ENCODE measurements around the gene CDADC1.
"Not testable (repeated sequence)": the region's sequence is repeated elsewhere in the genome, so short reads cannot be mapped to it uniquely, and the experiment has no call there.

The CDADC1 gene

DNA sequence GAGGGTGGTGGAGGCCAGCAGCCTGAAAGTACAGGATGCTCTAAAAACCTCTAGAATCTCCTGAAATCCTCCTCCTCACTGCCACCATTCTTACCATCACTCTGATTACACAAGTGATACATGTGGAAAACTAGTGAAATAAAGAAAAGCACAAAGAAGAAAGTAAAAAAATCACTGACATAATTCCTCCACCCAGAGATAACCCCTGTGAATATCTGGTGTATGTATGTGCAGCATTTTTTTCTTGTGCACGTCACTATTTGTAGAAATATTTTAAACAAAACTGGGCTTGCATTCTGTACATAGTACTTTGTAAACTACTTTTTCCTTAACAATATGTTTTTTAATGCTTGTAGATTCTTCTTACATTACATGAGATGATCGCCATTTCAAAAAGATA, 73.2 kb downstream of the CDADC1 start:
- TF ChIP-seq, protein P1, sequence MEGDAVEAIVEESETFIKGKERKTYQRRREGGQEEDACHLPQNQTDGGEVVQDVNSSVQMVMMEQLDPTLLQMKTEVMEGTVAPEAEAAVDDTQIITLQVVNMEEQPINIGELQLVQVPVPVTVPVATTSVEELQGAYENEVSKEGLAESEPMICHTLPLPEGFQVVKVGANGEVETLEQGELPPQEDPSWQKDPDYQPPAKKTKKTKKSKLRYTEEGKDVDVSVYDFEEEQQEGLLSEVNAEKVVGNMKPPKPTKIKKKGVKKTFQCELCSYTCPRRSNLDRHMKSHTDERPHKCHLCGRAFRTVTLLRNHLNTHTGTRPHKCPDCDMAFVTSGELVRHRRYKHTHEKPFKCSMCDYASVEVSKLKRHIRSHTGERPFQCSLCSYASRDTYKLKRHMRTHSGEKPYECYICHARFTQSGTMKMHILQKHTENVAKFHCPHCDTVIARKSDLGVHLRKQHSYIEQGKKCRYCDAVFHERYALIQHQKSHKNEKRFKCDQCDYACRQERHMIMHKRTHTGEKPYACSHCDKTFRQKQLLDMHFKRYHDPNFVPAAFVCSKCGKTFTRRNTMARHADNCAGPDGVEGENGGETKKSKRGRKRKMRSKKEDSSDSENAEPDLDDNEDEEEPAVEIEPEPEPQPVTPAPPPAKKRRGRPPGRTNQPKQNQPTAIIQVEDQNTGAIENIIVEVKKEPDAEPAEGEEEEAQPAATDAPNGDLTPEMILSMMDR (IDR thresholded peaks at IDR 0.05): no peak
- no peak overlapping the region for H3K4me3 ChIP-seq
- DNase-seq (ENCODE audit: low spot score): no peak
- peak overlapping the region in 1 of 2 donors; percentile 58 for H3K27ac ChIP-seq

DNA sequence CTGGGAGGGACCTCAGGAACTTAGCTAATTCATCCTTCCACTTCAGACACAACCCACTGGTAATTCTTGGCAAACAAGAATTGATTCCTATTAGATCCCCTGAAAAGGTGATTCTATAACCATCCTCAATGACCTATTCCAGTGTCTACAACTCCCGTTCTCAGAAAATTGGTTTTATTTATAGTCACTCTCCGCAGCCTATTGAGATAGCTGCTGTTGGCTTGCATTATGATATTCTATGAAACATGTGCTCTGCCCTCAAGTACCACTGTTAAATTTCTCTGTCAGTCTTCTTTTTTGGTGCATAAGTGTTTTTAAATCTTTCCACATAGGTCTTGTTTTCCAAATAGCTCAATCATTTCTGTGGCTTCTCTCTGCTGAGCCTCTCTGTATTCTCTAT, 75.0 kb downstream of the CDADC1 start:
- no peak overlapping the region for H3K4me3 ChIP-seq
- H3K27ac ChIP-seq: no peak overlapping the region
- TF ChIP-seq, protein P1 (IDR thresholded peaks at IDR 0.05): no peak
- DNase-seq (ENCODE audit: low spot score): no peak

DNA sequence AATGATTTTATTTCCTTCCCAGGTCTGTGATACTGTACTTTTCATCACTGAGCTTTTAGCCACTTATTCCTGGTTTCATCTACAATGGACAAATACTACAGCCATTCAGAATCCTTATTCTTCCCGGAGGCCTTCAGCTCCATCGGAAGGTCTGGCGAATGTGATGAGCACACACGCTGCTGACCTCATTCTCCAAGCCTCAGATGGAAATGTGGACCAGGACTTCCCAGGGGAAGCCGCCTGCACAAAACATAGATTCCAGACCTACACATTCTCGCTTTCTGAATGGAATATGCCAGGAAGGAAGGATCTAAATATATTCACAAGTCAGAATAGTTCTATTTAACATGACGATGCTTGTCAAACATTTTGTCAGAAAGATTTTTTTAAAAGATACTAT, 75.6 kb downstream of the CDADC1 start:
- TF ChIP-seq, protein P1 (IDR thresholded peaks at IDR 0.05): no peak
- Histone ChIP-seq H3K4me3 (no peak overlapping the region), H3K27ac (no peak overlapping the region)
- no peak for DNase-seq (ENCODE audit: low spot score)

DNA sequence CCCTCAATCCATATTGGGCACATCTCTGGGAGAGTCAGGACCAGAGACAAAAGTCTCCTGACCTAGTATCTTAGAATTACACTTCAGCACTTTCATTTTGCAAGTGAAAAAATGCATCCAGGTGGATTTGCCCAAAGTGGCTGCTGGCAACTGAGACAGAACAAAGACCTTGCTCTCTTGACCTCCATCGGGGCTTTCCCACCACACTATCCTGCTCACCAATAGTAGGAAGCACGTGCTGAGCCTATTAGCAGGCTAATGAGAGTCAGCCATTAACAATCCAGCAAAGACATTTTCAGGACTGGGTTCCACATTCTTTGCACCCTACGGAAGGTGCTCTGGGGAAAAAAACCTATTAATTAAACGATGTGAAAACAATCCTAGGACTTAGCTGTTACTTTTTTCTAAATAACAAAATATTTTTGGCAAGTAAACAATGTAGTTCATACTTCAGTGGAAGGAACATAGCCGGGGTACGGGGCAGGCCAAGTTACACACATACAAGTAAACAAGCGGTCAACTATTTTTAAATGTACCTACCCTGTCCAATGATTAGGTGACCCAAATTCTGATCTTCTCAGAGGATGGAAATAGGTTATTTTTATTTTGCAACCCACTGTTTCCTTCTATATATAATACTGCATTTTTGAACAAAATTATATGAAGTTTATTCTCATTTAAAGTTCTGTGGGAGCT, 78.6 kb downstream of the CDADC1 start:
- H3K27ac ChIP-seq: peak overlapping the region; percentile 65 to 78

DNA sequence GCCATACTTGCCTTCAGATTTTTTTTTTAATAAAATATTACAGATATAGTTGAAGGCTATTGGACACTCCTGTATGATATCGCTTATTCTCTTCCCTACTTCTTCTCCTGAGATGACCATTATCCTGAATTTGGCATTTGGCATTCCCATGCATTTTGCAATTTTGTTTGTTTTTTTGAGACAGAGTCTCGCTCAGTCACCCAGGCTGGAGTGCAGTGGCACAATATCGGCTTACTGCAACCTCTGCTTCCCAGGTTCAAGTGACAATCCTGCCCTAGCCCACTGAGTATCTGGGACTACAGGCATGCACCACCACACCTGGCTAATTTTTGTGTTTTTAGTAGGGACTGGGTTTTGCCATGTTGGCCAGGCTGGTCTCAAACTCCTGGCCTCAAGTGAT, 79.4 kb downstream of the CDADC1 start:
- peak overlapping the region; percentile 57 to 65 for H3K27ac ChIP-seq
- not testable (repeated sequence) for DNase-seq (ENCODE audit: low spot score); H3K4me3 ChIP-seq

More for the DNA sequence above, 78.6 kb downstream of the CDADC1 start:
- H3K4me3 ChIP-seq: peak overlapping the region; percentile 16
- TF ChIP-seq, protein P1 (IDR thresholded peaks at IDR 0.05): no peak
- no peak for DNase-seq (ENCODE audit: low spot score)

DNA sequence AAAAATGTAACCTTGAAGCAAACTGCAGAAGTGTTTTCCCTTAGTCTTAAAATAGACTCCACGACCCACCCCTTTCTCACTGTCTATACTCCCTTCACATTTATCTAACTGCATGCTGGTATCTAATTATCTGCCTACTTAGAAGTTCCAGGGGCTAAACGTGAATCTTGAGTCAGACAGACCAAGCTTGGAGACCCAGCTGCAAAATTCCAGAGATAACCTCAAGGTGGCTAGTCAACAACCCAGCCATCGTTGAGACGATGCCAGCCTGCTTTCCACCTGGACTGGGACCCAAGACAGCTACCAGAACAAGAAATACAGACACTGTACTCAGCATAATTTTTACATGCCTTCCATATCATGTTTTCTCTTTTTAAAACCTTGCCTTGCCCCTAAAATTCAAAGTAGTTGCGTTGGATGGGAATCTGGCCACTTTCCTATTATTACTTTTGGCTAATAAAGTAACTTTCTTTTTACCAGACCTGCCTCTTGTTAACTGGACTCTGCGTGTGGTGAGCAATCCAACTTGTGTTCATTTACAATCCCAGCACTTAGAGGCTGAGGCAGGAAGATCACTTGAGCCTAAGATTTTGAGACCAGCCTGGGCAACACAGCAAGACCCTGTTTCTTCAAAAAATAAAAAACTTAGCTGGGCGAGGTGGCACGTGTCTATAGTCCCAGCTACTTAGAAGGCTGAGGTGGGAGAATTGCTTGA, 82.3 kb downstream of the CDADC1 start:
- DNase-seq (ENCODE audit: low spot score): no peak
- peak overlapping the region; percentile 23 for H3K4me3 ChIP-seq
- peak overlapping the region; percentile 32 to 70 for H3K27ac ChIP-seq
- TF ChIP-seq, protein P1 (IDR thresholded peaks at IDR 0.05): no peak

DNA sequence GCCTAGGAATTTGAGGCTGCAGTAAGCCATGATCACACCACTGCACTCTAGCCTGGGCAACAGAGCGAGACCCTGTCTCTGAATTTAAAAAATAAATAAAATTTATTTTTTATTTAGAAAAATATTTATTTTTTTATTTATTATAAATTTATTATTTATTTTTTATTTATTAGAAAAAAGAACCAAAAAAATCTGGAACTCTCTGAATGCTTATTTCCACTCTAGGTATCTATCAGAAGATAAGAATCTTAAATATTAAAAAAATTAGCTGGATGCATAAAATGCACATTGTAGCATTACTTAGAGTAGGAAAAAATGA, 82.8 kb downstream of the CDADC1 start:
- no peak for DNase-seq (ENCODE audit: low spot score)
- peak overlapping the region in 1 of 2 donors; percentile 32 for H3K27ac ChIP-seq
- H3K4me3 ChIP-seq: no peak overlapping the region
- TF ChIP-seq, protein P1 (IDR thresholded peaks at IDR 0.05): no peak

Data from coronary artery (tissue), 2 donors.